HG02885 (cell line): Measurements from ENCODE around the gene CIDEB.

Source experiments
- ATAC-seq: cut with Tn5 transposase; IDR thresholded peaks from one replicate; pipeline ENCODE4 v1.9.1; 2021; ENCODE audit warnings: mild to moderate bottlenecking; ENCODE audit not compliant: unreplicated experiment, poor library complexity

Gene CIDEB

GRCh38 chr14:24314377-24315193 lies 6.8 kb upstream of the CIDEB start:
- no peak for ATAC-seq

DNA sequence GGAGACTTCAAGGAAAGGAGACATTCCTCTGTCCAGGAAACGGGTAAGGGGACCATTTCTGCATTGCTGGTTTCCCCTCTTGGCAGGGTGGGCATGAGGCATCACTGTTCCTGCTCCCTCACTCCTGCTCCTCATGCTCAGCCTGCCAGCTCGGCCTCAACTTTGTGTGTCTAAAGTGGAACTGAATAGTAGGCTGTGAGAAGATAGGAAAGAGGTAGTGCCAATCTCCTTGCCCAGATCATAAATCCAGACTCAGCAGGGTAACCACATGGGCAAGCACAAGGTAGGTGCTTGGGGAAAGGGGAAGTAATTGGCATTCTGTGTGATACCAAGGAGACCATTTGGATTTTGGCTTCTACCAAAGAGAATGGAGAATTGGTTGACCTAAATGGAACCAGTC lies 6.1 kb upstream of the CIDEB start:
- no peak for ATAC-seq

DNA sequence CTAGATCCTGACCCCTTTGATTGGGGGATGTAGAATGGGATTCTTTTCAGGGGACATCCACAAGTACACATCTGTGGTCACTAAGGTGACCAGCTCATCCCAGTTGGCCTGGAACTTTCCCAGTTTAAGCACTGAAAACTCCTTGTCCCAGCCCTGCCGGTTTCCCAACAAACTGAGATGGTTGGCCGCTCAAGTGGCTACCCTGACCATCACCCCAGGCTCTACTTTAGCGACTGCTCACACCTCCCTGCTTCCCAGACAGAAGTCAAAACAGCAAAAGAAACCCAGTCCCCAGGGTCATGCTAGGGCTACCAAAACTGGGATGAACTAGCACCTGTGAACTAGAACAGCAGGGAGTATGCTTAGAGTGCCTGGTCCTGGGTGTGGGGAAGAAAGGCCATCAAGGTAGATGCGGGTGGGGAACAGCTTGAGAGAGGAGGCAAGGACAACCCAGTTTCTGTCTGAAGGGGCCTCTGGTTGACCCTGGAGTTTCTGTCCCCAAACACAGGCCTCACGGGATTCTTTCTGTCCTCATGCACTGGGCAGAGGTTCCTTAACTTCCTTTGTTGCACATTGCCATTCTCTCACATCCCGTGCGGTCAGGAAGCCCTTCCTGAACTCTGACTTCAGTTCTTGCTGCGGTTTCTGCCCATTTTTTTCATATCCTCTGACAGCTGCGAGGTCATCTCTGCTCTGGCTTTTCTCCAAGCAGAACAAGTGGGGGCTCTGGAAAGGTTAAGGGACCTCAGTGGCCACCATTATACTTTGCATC lies 5.1 kb upstream of the CIDEB start:
- no peak for ATAC-seq

GRCh38 chr14:24311837-24312615 lies 4.2 kb upstream of the CIDEB start:
- ATAC-seq = no peak

DNA sequence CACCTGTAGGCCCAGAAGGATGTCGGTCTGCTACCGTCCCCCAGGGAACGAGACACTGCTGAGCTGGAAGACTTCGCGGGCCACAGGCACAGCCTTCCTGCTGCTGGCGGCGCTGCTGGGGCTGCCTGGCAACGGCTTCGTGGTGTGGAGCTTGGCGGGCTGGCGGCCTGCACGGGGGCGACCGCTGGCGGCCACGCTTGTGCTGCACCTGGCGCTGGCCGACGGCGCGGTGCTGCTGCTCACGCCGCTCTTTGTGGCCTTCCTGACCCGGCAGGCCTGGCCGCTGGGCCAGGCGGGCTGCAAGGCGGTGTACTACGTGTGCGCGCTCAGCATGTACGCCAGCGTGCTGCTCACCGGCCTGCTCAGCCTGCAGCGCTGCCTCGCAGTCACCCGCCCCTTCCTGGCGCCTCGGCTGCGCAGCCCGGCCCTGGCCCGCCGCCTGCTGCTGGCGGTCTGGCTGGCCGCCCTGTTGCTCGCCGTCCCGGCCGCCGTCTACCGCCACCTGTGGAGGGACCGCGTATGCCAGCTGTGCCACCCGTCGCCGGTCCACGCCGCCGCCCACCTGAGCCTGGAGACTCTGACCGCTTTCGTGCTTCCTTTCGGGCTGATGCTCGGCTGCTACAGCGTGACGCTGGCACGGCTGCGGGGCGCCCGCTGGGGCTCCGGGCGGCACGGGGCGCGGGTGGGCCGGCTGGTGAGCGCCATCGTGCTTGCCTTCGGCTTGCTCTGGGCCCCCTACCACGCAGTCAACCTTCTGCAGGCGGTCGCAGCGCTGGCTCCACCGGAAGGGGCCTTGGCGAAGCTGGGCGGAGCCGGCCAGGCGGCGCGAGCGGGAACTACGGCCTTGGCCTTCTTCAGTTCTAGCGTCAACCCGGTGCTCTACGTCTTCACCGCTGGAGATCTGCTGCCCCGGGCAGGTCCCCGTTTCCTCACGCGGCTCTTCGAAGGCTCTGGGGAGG lies 3.1 kb upstream of the CIDEB start, which contains the start of gene LTB4R:
Gene LTB4R (plus strand): TSS at position 857 of the 959 bp plus-strand sequence. CDS start 4,150 bp downstream, outside the sequence.
- peak; percentile 70 for ATAC-seq

- ATAC-seq = no peak
Observed at GRCh38 chr14:24310265-24310645, 2.5 kb upstream of the CIDEB start.

- ATAC-seq = no peak
Observed at GRCh38 chr14:24309538-24310264, 1.9 kb upstream of the CIDEB start, which contains the start of gene LTB4R2. Gene LTB4R2, plus strand, starts transcription at chr14:24310140. Its CDS starts 525 bp downstream, at chr14:24310665.

GRCh38 chr14:24308342-24309124 lies 756 bp upstream of the CIDEB start:
- no peak for ATAC-seq

GRCh38 chr14:24307156-24307574 lies 612 bp downstream of the CIDEB start:
- ATAC-seq = no peak

DNA sequence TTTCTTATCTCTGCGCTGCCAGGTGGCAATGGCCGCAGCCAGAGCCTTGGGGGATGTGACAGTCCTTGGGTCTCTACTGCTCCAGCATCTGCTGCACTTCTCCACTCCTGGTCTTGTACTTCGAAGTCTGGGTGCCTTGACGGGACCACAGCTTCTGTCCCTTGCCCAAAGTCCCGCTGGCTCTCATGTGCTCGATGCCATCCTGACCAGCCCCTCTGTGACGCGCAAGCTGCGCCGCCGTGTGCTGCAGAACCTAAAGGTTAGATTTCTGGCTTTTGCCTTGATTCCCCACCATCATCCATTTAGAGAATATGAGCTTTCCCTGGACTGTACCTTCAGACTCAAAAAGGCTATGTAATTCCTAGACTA lies 3.8 kb downstream of the CIDEB start:
- no peak for ATAC-seq

DNA sequence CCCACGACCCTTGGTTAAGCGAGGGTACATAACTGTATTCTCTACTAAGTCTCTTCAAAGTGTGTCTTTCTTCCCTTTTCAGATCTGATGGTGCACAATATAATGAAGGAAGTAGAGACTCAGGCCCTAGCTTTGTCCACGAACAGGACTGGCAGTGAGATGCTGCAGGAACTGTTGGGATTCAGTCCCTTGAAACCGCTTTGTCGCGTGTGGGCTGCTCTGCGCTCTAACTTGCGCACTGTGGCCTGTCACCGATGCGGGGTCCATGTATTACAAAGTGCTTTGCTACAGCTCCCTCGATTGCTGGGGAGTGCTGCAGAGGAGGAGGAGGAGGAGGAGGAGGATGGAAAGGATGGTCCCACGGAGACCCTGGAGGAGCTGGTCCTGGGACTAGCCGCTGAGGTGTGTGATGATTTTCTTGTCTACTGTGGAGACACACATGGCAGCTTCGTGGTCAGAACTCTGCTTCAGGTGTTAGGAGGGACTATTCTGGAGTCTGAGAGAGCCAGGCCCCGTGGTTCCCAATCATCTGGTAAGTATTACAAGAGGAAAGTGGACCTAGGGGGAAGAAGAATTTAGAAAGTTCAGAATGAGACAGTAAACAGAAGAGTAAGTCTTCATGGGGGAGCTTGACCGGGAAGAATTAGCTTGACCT lies 7.3 kb downstream of the CIDEB start:
- ATAC-seq = no peak

DNA sequence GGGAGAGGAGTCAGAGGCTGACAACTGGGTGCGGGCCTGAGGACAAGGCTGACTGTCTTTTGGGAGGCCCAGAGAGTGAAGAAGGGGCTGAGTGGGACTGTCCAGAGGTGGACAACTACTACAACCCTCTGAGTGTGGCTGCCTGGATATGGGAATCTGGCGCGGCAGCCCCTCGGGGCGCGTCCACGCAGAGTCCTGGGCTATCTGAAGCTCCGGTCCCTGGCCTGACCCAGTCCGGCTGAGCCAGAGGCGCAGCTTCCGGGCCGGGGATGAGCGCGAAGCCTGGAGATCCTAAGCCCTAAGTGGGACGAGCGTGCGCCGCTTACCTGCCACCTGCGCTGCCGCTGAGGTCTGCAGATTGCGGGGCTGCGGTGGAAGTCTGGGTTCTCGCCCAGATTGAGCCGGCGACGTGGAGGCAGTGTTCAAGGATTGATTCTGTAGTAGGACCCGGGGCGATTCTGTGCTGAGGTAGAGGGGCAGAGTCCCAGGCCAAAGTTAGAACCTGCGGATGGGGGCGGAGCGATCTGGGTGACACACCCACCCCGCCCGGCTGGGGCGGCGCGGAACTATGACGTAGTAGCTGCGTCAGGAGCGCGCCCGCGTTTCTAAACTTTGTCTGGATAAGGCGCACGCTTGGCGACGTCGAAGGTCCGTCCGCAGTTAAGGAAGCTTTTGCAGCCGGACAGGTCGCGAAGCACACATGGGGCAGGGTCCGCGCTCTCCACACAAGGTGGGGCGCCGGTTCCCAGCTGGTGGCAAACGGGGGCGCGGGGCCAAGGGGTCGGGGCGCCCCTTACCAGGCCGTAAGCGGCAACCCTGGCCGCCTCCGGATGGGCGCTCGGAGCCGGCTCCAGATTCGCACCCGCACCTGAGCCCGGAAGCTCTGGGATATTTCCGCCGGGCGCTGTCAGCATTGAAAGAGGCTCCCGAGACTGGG lies 8.3 kb downstream of the CIDEB start, which contains the start of the genes DHRS1 and NOP9:
Gene DHRS1 (minus strand): TSS at position 526 of the 937 bp plus-strand sequence. CDS start 674 bp downstream, outside the sequence.
Gene NOP9 (plus strand): TSS at position 596 of the 937 bp plus-strand sequence. CDS start 105 bp downstream, at position 701.
- peak; percentile 78 for ATAC-seq

DNA sequence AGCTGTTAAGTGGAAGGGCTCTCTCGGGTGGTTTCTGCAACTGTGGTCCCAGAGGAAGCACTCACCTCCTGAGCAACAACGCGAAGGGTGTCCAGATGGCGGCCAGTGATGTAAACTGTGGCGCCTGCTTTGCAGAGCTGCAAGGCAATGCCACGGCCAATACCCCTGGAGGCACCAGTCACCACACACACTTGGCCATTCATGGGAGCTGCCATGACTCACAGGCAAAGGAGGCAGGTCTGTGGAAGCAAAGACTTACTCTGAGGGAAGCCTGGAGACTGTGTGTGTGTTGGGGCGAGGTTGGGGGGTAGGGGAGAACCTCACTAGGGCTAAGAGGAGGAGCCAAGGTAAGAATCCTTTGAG lies 8.9 kb downstream of the CIDEB start:
- ATAC-seq = peak; percentile 4

- peak; percentile 3 for ATAC-seq
Observed at GRCh38 chr14:24297190-24297964, 10.4 kb downstream of the CIDEB start.

GRCh38 chr14:24296341-24297157 lies 11.2 kb downstream of the CIDEB start:
- ATAC-seq = peak; percentile 58
